K562 treated with DMSO at 1 percent for 12 hours (cell line): ENCODE measurements around the gene ARRDC3. TPM values are rescaled to one million over a fixed set of nuclear protein-coding genes. Genes with fewer than 3 reads are reported as not detected.

Source experiments
- total RNA-seq: library from RNA; unstranded; fragments of 300-600 nt; gene quantifications from 2 replicates; pipeline ENCODE4 v1.2.3, GENCODE V29; 2022; ENCODE audit not compliant: insufficient read depth

ARRDC3 gene
- total RNA-seq = 8.1 and 10.9 TPM in 2 replicates

GRCh38 chr5:91383027-91383955 lies at the start of gene ARRDC3:
Gene ARRDC3 (minus strand): TSS chr5:91383317. CDS start chr5:91383092, 225 bp downstream.

